Breast epithelium (tissue), 4 donors: ENCODE results near the gene GJA1. TPM values are rescaled to one million over a fixed set of nuclear protein-coding genes. Genes with fewer than 3 reads are reported as not detected.
"Not testable (repeated sequence)": the region's sequence is repeated elsewhere in the genome, so short reads cannot be mapped to it uniquely, and the experiment has no call there.

ENCODE experiments used
- DNase-seq, 2 donors: peaks; one replicate each; pipeline ENCODE4 v3.0.0-alpha.2; 2019; ENCODE audit warnings: low spot score in 2 of 2
- H3K27ac ChIP-seq, 2 donors: fragments of 200-600 bp; sonication (generic) in 1 of 2; one replicate each; pipeline ENCODE4 v1.5.1; 2016 to 2019; ENCODE audit warnings: mild to moderate bottlenecking in 1 of 2
- H3K27me3 ChIP-seq, 2 donors: fragments of 200-600 bp; sonication (generic) in 1 of 2; one replicate each; pipeline versions ENCODE4 v1.5.1 to v1.6.0; 2017 to 2019; ENCODE audit warnings: control low read depth in 1 of 2, mild to moderate bottlenecking in 1 of 2
- H3K36me3 ChIP-seq: fragments of 200-600 bp; one replicate; pipeline ENCODE4 v1.5.1; 2019
- H3K4me1 ChIP-seq, 2 donors: fragments of 200-600 bp; sonication (generic); one replicate each; pipeline ENCODE4 v1.5.1; 2016 to 2019; ENCODE audit warnings: control low read depth in 1 of 2
- H3K4me3 ChIP-seq, 3 donors: fragments of 200-600 bp; sonication (generic); 1 replicate in 2 of 3; 2 replicates in 1 of 3; pipeline ENCODE4 v1.5.1; 2016 to 2019; ENCODE audit warnings: mild to moderate bottlenecking in 3 of 3, moderate library complexity in 2 of 3
- H3K9me3 ChIP-seq, 2 donors: fragments of 200-600 bp; sonication (generic) in 1 of 2; one replicate each; pipeline ENCODE4 v1.5.1; 2016 to 2019; ENCODE audit warnings: control low read depth in 1 of 2
- POLR2A ChIP-seq: fragments of 450-650 bp; IDR thresholded peaks from one replicate; pipeline ENCODE4 v1.6.1; 2016; ENCODE audit warnings: antibody characterized with exemption, mild to moderate bottlenecking, moderate library complexity
- POLR2AphosphoS5 ChIP-seq, 3 donors: sonication (generic); formaldehyde crosslinking; IDR thresholded peaks; one replicate each; pipeline ENCODE4 v1.6.1; 2017; ENCODE audit warnings: antibody characterized with exemption in 3 of 3
- intact Hi-C: fragments of 100-400 bp; cut with DNase I; formaldehyde crosslinking; loops from one replicate; pipeline ENCODE4 v1.15.1; 2023; ENCODE audit warnings: low total_unique reads
- total RNA-seq, 3 donors: library from RNA; depleted of rRNA; stranded (reverse); fragments of >200 nt; gene quantifications; one replicate each; pipeline ENCODE4 v1.1.0, GENCODE V29; 2016
- TF ChIP-seq, protein P1 (sequence below), 3 donors: fragments of 450-650 bp; IDR thresholded peaks; one replicate each; pipeline ENCODE4 v1.5.1; 2016 to 2017; ENCODE audit warnings: antibody characterized with exemption in 3 of 3, mild to moderate bottlenecking in 3 of 3, moderate library complexity in 3 of 3

The GJA1 gene
- total RNA-seq, 3 donors from 2014 or later, result 37.3 to 91.0 (median 90.1) TPM

DNA sequence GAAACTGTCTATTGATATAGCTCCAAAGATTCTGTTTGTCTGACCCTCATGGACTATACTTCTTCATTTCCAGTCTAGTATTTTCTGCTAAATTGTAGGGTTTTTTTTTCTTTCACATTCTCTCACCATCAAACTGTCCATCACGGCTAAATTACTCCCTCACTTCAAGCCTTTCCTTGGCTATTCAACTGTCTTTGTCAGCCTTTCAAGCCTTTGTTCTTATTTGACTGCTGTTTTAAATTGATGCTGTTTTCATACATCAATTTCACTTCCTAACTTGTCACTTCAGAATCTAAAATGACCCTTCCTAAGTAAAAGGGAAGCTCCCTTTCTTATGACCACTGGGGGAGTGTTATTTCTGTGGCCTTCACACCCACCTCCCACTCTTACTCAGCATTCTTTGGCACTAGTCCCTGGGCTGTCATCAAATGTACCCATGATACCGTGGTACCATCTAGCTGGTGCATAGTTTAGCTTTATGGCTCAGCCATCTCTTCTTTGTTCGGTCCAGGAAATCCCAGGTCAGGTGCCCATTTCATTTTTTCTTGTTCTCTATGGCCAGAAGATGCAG lies 8.6 kb downstream of the GJA1 start:
- peak overlapping the region in 1 of 3 donors; percentile 19 for H3K4me3 ChIP-seq
- H3K9me3 ChIP-seq, result no peaks in the 10 kb centered on the region
- intact Hi-C loops, result no loop called here
- H3K4me1 ChIP-seq, result peaks cover 0 to 5% of the 10 kb centered on the region in 2 donors
- no peaks in the 10 kb centered on the region for H3K36me3 ChIP-seq
- H3K27ac ChIP-seq, result peak overlapping the region; percentile 41 to 56
- H3K27me3 ChIP-seq, result no peaks in the 10 kb centered on the region
- TF ChIP-seq POLR2A, result no peak
- TF ChIP-seq POLR2AphosphoS5 (IDR thresholded peaks at IDR 0.05), result no peak
- TF ChIP-seq, protein P1, sequence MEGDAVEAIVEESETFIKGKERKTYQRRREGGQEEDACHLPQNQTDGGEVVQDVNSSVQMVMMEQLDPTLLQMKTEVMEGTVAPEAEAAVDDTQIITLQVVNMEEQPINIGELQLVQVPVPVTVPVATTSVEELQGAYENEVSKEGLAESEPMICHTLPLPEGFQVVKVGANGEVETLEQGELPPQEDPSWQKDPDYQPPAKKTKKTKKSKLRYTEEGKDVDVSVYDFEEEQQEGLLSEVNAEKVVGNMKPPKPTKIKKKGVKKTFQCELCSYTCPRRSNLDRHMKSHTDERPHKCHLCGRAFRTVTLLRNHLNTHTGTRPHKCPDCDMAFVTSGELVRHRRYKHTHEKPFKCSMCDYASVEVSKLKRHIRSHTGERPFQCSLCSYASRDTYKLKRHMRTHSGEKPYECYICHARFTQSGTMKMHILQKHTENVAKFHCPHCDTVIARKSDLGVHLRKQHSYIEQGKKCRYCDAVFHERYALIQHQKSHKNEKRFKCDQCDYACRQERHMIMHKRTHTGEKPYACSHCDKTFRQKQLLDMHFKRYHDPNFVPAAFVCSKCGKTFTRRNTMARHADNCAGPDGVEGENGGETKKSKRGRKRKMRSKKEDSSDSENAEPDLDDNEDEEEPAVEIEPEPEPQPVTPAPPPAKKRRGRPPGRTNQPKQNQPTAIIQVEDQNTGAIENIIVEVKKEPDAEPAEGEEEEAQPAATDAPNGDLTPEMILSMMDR (IDR thresholded peaks at IDR 0.05), result no peak
- DNase-seq, result no peak

DNA sequence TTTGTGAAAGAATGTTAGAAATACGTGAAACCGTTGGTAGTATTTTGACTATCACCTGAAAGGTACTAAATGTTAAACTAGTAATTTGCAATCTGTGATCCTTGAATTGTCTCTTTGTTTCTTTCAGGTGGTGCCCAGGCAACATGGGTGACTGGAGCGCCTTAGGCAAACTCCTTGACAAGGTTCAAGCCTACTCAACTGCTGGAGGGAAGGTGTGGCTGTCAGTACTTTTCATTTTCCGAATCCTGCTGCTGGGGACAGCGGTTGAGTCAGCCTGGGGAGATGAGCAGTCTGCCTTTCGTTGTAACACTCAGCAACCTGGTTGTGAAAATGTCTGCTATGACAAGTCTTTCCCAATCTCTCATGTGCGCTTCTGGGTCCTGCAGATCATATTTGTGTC lies 11.3 kb downstream of the GJA1 start:
- H3K36me3 ChIP-seq, intact Hi-C loops, H3K27ac ChIP-seq: not testable (repeated sequence)

DNA sequence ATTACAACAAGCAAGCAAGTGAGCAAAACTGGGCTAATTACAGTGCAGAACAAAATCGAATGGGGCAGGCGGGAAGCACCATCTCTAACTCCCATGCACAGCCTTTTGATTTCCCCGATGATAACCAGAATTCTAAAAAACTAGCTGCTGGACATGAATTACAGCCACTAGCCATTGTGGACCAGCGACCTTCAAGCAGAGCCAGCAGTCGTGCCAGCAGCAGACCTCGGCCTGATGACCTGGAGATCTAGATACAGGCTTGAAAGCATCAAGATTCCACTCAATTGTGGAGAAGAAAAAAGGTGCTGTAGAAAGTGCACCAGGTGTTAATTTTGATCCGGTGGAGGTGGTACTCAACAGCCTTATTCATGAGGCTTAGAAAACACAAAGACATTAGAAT lies 12.3 kb downstream of the GJA1 start:
- H3K9me3 ChIP-seq, H3K4me1 ChIP-seq, H3K4me3 ChIP-seq, H3K27ac ChIP-seq, H3K27me3 ChIP-seq, intact Hi-C loops, DNase-seq, H3K36me3 ChIP-seq: not testable (repeated sequence)

More for the DNA sequence above, 11.3 kb downstream of the GJA1 start:
- DNase-seq, H3K9me3 ChIP-seq, H3K4me1 ChIP-seq, H3K4me3 ChIP-seq, H3K27me3 ChIP-seq: not testable (repeated sequence)

DNA sequence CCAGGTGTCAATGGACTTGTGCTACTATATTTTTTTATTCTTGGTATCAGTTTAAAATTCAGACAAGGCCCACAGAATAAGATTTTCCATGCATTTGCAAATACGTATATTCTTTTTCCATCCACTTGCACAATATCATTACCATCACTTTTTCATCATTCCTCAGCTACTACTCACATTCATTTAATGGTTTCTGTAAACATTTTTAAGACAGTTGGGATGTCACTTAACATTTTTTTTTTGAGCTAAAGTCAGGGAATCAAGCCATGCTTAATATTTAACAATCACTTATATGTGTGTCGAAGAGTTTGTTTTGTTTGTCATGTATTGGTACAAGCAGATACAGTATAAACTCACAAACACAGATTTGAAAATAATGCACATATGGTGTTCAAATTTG lies 13.1 kb downstream of the GJA1 start:
- H3K4me3 ChIP-seq, intact Hi-C loops, H3K36me3 ChIP-seq, H3K4me1 ChIP-seq, DNase-seq, H3K27me3 ChIP-seq, H3K27ac ChIP-seq, H3K9me3 ChIP-seq: not testable (repeated sequence)

DNA sequence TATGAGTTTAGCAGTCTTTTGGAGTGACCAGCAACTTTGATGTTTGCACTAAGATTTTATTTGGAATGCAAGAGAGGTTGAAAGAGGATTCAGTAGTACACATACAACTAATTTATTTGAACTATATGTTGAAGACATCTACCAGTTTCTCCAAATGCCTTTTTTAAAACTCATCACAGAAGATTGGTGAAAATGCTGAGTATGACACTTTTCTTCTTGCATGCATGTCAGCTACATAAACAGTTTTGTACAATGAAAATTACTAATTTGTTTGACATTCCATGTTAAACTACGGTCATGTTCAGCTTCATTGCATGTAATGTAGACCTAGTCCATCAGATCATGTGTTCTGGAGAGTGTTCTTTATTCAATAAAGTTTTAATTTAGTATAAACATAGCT lies 13.9 kb downstream of the GJA1 start:
- DNase-seq, result no peak
- H3K4me1 ChIP-seq, result peaks cover 0 to under 1% of the 10 kb centered on the region in 2 donors
- TF ChIP-seq POLR2A (no peak), POLR2AphosphoS5 (IDR thresholded peaks at IDR 0.05) (no peak)
- TF ChIP-seq, protein P1 (IDR thresholded peaks at IDR 0.05), result no peak
- H3K36me3 ChIP-seq, result no peaks in the 10 kb centered on the region
- H3K27me3 ChIP-seq, result no peaks in the 10 kb centered on the region
- H3K9me3 ChIP-seq, result no peaks in the 10 kb centered on the region
- H3K27ac ChIP-seq, result no peak overlapping the region
- intact Hi-C loops, result no loop called here
- H3K4me3 ChIP-seq, result no peak overlapping the region

DNA sequence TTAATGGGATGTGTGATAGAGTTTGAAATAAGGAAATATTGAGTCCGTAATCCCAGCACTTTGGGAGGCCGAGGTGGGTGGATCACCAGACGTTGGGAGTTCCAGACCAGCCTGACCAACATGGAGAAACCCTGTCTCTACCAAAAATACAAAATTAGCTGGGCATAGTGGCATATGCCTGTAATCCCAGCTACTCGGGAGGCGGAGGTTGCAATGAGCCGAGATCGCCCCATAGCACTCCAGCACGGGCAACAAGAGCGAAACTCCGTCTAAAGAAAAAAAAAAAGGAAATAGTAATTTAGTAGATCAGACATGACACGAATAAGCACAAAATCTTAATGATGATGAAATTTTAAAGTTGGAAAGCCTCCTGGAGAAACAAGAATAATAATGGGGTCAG lies 14.8 kb downstream of the GJA1 start:
- TF ChIP-seq POLR2A (no peak), POLR2AphosphoS5 (IDR thresholded peaks at IDR 0.05) (no peak)
- TF ChIP-seq, protein P1 (IDR thresholded peaks at IDR 0.05), result no peak
- no peaks in the 10 kb centered on the region for H3K4me1 ChIP-seq
- H3K9me3 ChIP-seq, result no peaks in the 10 kb centered on the region
- intact Hi-C loops, result no loop called here
- no peak overlapping the region for H3K27ac ChIP-seq
- no peak for DNase-seq
- no peak overlapping the region for H3K4me3 ChIP-seq
- H3K27me3 ChIP-seq, result no peaks in the 10 kb centered on the region
- H3K36me3 ChIP-seq, result no peaks in the 10 kb centered on the region

DNA sequence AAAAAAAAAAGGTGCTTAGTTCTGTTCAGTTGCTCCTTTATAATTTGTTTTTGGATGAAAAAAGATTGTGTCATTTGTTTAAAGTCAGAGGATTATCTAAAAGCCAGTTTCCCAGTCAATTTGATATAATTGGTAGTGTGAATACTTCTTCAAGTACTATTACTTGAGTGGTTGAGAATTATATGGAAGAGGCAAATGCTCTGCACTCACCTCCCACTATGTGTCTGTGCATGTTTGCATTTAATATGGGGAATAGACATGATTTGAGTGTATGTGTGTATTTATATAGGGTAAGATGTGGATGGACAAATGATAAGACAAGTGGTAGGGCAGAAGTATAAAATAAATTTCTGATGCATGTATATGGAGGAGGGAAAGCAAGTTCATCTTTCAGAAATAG lies 15.8 kb downstream of the GJA1 start:
- no peak overlapping the region for H3K4me3 ChIP-seq
- no peaks in the 10 kb centered on the region for H3K27me3 ChIP-seq
- intact Hi-C loops, result no loop called here
- no peak for DNase-seq
- TF ChIP-seq POLR2AphosphoS5 (IDR thresholded peaks at IDR 0.05) (no peak), POLR2A (no peak)
- TF ChIP-seq, protein P1 (IDR thresholded peaks at IDR 0.05), result no peak
- no peaks in the 10 kb centered on the region for H3K9me3 ChIP-seq
- no peaks in the 10 kb centered on the region for H3K36me3 ChIP-seq
- H3K4me1 ChIP-seq, result no peaks in the 10 kb centered on the region
- no peak overlapping the region for H3K27ac ChIP-seq
